ENCODE data around the gene INSRR.

DNA sequence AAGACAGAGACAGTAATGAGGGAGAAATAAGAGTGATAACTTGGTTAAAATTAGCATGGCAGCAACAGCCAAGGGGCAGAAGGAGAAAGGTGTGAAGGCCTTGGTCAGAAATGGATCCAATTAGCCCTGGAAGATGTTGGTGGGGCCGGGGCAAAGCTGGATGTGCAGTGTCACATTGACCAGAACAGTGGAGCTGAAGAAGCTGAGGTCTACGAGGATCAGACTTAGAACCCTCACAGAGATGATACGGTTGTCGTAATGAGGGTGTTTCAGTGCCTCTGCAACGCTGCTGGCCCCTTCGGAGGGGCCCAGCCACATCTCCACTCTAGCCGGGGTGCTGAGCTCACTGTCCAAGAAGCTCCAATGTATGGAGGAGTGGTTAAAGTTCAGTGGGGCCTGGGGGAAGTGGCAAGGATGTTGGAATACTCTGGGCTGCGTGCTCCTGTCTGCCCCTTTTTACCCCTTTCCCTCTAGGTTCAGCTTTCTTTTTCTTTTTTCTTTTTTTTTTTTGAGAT, 56.4 kb downstream of the INSRR start:
- no peak for TF ChIP-seq POLR2A (IDR thresholded peaks at IDR 0.05)
- TF ChIP-seq, protein P1, sequence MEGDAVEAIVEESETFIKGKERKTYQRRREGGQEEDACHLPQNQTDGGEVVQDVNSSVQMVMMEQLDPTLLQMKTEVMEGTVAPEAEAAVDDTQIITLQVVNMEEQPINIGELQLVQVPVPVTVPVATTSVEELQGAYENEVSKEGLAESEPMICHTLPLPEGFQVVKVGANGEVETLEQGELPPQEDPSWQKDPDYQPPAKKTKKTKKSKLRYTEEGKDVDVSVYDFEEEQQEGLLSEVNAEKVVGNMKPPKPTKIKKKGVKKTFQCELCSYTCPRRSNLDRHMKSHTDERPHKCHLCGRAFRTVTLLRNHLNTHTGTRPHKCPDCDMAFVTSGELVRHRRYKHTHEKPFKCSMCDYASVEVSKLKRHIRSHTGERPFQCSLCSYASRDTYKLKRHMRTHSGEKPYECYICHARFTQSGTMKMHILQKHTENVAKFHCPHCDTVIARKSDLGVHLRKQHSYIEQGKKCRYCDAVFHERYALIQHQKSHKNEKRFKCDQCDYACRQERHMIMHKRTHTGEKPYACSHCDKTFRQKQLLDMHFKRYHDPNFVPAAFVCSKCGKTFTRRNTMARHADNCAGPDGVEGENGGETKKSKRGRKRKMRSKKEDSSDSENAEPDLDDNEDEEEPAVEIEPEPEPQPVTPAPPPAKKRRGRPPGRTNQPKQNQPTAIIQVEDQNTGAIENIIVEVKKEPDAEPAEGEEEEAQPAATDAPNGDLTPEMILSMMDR (IDR thresholded peaks at IDR 0.05) = no peak
